Liver (tissue), 9 donors: ENCODE results near the gene TBC1D1. TPM values are rescaled to one million over a fixed set of nuclear protein-coding genes. Genes with fewer than 3 reads are reported as not detected.

Experiments
- DNase-seq: peaks from one replicate; pipeline ENCODE4 v3.0.0-alpha.2; 2017; ENCODE audit warnings: low spot score
- H3K27ac ChIP-seq, 2 donors: one replicate each; pipeline ENCODE4 v1.7.0; 2013; ENCODE audit warnings: inconsistent platforms in 2 of 2, low read length in 2 of 2, control low read depth in 1 of 2, low read depth in 1 of 2, mild to moderate bottlenecking in 1 of 2
- H3K27me3 ChIP-seq, 4 donors: one replicate each; pipeline versions ENCODE4 v1.6.1 to v1.7.0; 2013; ENCODE audit warnings: low read length in 3 of 4, inconsistent platforms in 1 of 4, mild to moderate bottlenecking in 1 of 4, moderate library complexity in 1 of 4; ENCODE audit not compliant: control insufficient read depth in 4 of 4, insufficient read depth in 4 of 4
- H3K36me3 ChIP-seq, 4 donors: one replicate each; pipeline versions ENCODE4 v1.6.1 to v1.7.0; 2013; ENCODE audit warnings: low read length in 3 of 4, mild to moderate bottlenecking in 3 of 4, low read depth in 1 of 4, moderate library complexity in 1 of 4; ENCODE audit not compliant: control insufficient read depth in 4 of 4, insufficient read depth in 3 of 4
- H3K4me1 ChIP-seq, 4 donors: one replicate each; pipeline versions ENCODE4 v1.6.1 to v1.7.0; 2013; ENCODE audit warnings: low read length in 3 of 4, mild to moderate bottlenecking in 3 of 4, moderate library complexity in 1 of 4; ENCODE audit not compliant: control insufficient read depth in 4 of 4, insufficient read depth in 4 of 4
- H3K4me3 ChIP-seq, 3 donors: one replicate each; pipeline versions ENCODE4 v1.6.1 to v1.7.0; 2013; ENCODE audit warnings: low read length in 3 of 3, control low read depth in 1 of 3, low read depth in 1 of 3, mild to moderate bottlenecking in 1 of 3
- H3K9ac ChIP-seq, 2 donors: one replicate each; pipeline ENCODE4 v1.7.0; 2013; ENCODE audit warnings: low read length in 2 of 2, mild to moderate bottlenecking in 2 of 2, moderate library complexity in 2 of 2, control low read depth in 1 of 2, low read depth in 1 of 2
- H3K9me3 ChIP-seq, 4 donors: one replicate each; pipeline versions ENCODE4 v1.6.1 to v1.7.0; 2013; ENCODE audit warnings: low read length in 3 of 4; ENCODE audit not compliant: control insufficient read depth in 4 of 4
- EGR1 ChIP-seq, 2 donors: IDR thresholded peaks; 2 replicates each; pipeline ENCODE4 v1.6.1; 2016 to 2018; ENCODE audit warnings: antibody characterized with exemption in 2 of 2, low read depth in 2 of 2
- FOXA1 ChIP-seq: IDR thresholded peaks from 2 replicates; pipeline ENCODE4 v1.6.1; 2016; ENCODE audit warnings: antibody characterized with exemption
- FOXA2 ChIP-seq: IDR thresholded peaks from 2 replicates; pipeline ENCODE4 v1.6.1; 2016; ENCODE audit warnings: antibody characterized with exemption
- GABPA ChIP-seq, 2 donors: IDR thresholded peaks in 1 of 2; conservative IDR thresholded peaks in 1 of 2; 2 replicates each; pipeline ENCODE4 v1.6.1; 2016; ENCODE audit warnings: antibody characterized with exemption in 2 of 2, mild to moderate bottlenecking in 1 of 2, moderate library complexity in 1 of 2
- HNF4A ChIP-seq, 2 donors: conservative IDR thresholded peaks; 2 replicates each; pipeline ENCODE4 v1.6.1; 2016; ENCODE audit warnings: antibody characterized with exemption in 2 of 2, mild to moderate bottlenecking in 2 of 2
- HNF4G ChIP-seq: IDR thresholded peaks from 2 replicates; pipeline ENCODE4 v1.6.1; 2016; ENCODE audit warnings: antibody characterized with exemption
- JUND ChIP-seq, 2 donors: IDR thresholded peaks; 2 replicates each; pipeline ENCODE4 v1.6.1; 2016; ENCODE audit warnings: antibody characterized with exemption in 2 of 2
- NR2F2 ChIP-seq: IDR thresholded peaks from 2 replicates; pipeline ENCODE4 v1.6.1; 2016; ENCODE audit warnings: antibody characterized with exemption
- RAD21 ChIP-seq, 2 donors: IDR thresholded peaks; 2 replicates each; pipeline ENCODE4 v1.6.1; 2016; ENCODE audit warnings: antibody characterized with exemption in 2 of 2, mild to moderate bottlenecking in 2 of 2
- RXRA ChIP-seq, 2 donors: IDR thresholded peaks; 2 replicates each; pipeline ENCODE4 v1.6.1; 2017 to 2018; ENCODE audit warnings: antibody characterized with exemption in 2 of 2, mild to moderate bottlenecking in 1 of 2
- SP1 ChIP-seq: IDR thresholded peaks from 2 replicates; pipeline ENCODE4 v1.6.1; 2018; ENCODE audit warnings: antibody characterized with exemption, mild to moderate bottlenecking
- TAF1 ChIP-seq: conservative IDR thresholded peaks from 2 replicates; pipeline ENCODE4 v1.6.1; 2016; ENCODE audit warnings: antibody characterized with exemption, mild to moderate bottlenecking
- ZBTB33 ChIP-seq: IDR thresholded peaks from 2 replicates; pipeline ENCODE4 v1.6.1; 2016; ENCODE audit warnings: antibody characterized with exemption
- WGBS: extraction: QIAGEN DNeasy Blood & Tissue Kit; methylation state at CpG from one replicate; pipeline ENCODE4 v1.1.7; 2013; 5-methylcytosine and 5-hydroxymethylcytosine counted together
- polyA plus RNA-seq, 2 donors: library from polyadenylated mRNA; stranded (reverse) in 1 of 2; unstranded in 1 of 2; fragments of 200-250 nt in 1 of 2; fragments of >200 nt in 1 of 2; fragmentation: Nextera tagmentation in 1 of 2; extraction: Ambion mirVana in 1 of 2; gene quantifications; one replicate each; pipeline versions ENCODE4 v1.2.1 to v1.2.3, GENCODE V29; 2013 to 2015
- total RNA-seq, 2 donors: library from RNA; depleted of rRNA; stranded (reverse); fragments of >200 nt; gene quantifications; one replicate each; pipeline ENCODE4 v1.2.3, GENCODE V29; 2014
- TF ChIP-seq, protein P1 (sequence below): IDR thresholded peaks from 2 replicates; pipeline ENCODE4 v1.6.1; 2016; ENCODE audit warnings: antibody characterized with exemption
- TF ChIP-seq, protein P2 (sequence below): IDR thresholded peaks from 2 replicates; pipeline ENCODE4 v1.6.1; 2016; ENCODE audit warnings: antibody characterized with exemption
- TF ChIP-seq, protein P3 (sequence below): fragments of 150-350 bp; IDR thresholded peaks from 2 replicates; pipeline ENCODE4 v1.5.1; 2017; ENCODE audit warnings: improper control_type of control experiment, low read depth, low read length; ENCODE audit not compliant: missing input control
- donor health status: healthy.
- donor health status: healthy.
- donor health status: healthy.
- donor health status: healthy.
- donor health status: healthy.

Gene TBC1D1
- total and polyA plus RNA-seq, 4 donors, result 15.6 to 41.4 (median 20.9) TPM

GRCh38 chr4:38166082-38166481 lies 275.2 kb downstream of the TBC1D1 start:
- H3K4me3 ChIP-seq, result no peak overlapping the region
- no peak for DNase-seq
- peaks cover 0 to 17% (median 9%) of the 10 kb centered on the region in 4 donors for H3K4me1 ChIP-seq
- H3K27ac ChIP-seq, result no peak overlapping the region
- 78% methylated on average over 6 of the region's 6 CpGs for WGBS
- H3K9me3 ChIP-seq, result no peaks in the 10 kb centered on the region
- H3K36me3 ChIP-seq, result no peaks in the 10 kb centered on the region
- no peaks in the 10 kb centered on the region for H3K27me3 ChIP-seq
- H3K9ac ChIP-seq, result no peak overlapping the region
- TF ChIP-seq, protein P1, sequence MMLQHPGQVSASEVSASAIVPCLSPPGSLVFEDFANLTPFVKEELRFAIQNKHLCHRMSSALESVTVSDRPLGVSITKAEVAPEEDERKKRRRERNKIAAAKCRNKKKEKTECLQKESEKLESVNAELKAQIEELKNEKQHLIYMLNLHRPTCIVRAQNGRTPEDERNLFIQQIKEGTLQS, result no peak
- peak; percentile 61 to 80 for TF ChIP-seq RAD21 (IDR thresholded peaks at IDR 0.05)
- TF ChIP-seq EGR1 (IDR thresholded peaks at IDR 0.05; ENCODE audit: low read depth in 2 of 2), result no peak
- TF ChIP-seq, protein P2, sequence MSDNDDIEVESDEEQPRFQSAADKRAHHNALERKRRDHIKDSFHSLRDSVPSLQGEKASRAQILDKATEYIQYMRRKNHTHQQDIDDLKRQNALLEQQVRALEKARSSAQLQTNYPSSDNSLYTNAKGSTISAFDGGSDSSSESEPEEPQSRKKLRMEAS, result no peak

DNA sequence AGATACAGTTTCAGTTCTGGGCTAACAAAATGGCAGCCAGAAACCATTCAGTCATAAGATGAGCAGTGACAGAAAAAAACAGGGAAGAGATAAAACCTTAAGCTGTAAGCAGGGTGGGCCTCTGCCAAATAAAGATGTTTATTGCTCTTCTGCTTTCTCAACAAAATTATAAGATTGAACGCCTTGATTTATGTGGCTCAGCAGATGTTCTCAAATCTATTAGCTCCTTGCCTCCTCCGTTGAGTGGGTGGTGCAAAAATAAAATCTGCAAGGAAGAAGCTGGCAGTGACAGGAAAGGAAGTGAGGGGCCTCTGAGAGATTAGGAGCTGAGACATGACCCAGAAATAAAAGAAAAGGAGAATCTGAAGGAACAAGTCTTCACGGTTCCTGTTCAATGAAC lies 275.9 kb downstream of the TBC1D1 start:
- Histone ChIP-seq H3K9ac (no peak overlapping the region), H3K36me3 (no peaks in the 10 kb centered on the region), H3K27me3 (no peaks in the 10 kb centered on the region), H3K4me1 (peaks cover 0 to 13% (median 9%) of the 10 kb centered on the region in 4 donors), H3K4me3 (no peak overlapping the region), H3K27ac (no peak overlapping the region), H3K9me3 (no peaks in the 10 kb centered on the region)
- TF ChIP-seq HNF4A (conservative IDR thresholded peaks at IDR 0.05) (no peak), GABPA (IDR thresholded peaks at IDR 0.05 in 1 of 2, conservative IDR thresholded peaks at IDR 0.05 in 1 of 2) (no peak), FOXA2 (no peak), ZBTB33 (no peak), TAF1 (no peak), EGR1 (IDR thresholded peaks at IDR 0.05; ENCODE audit: low read depth in 2 of 2) (no peak), HNF4G (no peak), RXRA (IDR thresholded peaks at IDR 0.05) (no peak), NR2F2 (no peak), FOXA1 (no peak), SP1 (no peak)
- TF ChIP-seq, protein P3, sequence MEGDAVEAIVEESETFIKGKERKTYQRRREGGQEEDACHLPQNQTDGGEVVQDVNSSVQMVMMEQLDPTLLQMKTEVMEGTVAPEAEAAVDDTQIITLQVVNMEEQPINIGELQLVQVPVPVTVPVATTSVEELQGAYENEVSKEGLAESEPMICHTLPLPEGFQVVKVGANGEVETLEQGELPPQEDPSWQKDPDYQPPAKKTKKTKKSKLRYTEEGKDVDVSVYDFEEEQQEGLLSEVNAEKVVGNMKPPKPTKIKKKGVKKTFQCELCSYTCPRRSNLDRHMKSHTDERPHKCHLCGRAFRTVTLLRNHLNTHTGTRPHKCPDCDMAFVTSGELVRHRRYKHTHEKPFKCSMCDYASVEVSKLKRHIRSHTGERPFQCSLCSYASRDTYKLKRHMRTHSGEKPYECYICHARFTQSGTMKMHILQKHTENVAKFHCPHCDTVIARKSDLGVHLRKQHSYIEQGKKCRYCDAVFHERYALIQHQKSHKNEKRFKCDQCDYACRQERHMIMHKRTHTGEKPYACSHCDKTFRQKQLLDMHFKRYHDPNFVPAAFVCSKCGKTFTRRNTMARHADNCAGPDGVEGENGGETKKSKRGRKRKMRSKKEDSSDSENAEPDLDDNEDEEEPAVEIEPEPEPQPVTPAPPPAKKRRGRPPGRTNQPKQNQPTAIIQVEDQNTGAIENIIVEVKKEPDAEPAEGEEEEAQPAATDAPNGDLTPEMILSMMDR, result no peak
- TF ChIP-seq, protein P1, result no peak
- WGBS, result 73% methylated on average over 3 of the region's 3 CpGs
- DNase-seq, result no peak

DNA sequence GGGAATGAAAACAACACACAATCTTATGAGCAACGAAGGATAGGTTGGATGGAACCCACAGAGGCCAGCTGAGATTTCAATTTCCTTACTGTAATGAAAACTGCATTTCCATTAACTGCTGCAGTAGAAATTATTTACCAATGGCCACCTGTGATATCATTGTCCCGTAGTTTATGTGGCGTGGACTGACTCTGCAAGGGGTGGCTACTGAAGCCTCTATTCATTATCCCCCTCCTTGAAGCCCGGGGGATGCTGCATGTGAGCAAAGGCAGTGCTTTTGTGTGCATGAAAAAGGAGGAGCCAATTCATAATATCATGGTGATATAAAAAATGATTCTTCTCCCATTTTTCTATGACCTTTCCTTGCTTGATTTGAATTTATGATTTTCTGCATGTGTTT lies 277.1 kb downstream of the TBC1D1 start:
- WGBS, result 91% methylated on average over 4 of the region's 4 CpGs
- Histone ChIP-seq H3K9me3 (no peaks in the 10 kb centered on the region), H3K9ac (no peak overlapping the region), H3K27ac (no peak overlapping the region), H3K4me3 (no peak overlapping the region), H3K27me3 (no peaks in the 10 kb centered on the region), H3K36me3 (no peaks in the 10 kb centered on the region), H3K4me1 (peaks cover 0 to 2% (median under 1%) of the 10 kb centered on the region in 4 donors)
- DNase-seq, result no peak
- TF ChIP-seq JUND (IDR thresholded peaks at IDR 0.05) (no peak), SP1 (no peak), ZBTB33 (no peak), EGR1 (IDR thresholded peaks at IDR 0.05; ENCODE audit: low read depth in 2 of 2) (no peak), FOXA2 (no peak), FOXA1 (no peak), RAD21 (IDR thresholded peaks at IDR 0.05) (no peak)
- TF ChIP-seq, protein P3, result no peak
- TF ChIP-seq, protein P1, result no peak
- TF ChIP-seq, protein P2, result no peak
